Gastroesophageal sphincter (tissue), 3 donors: ENCODE results near the gene NLGN4X.

ENCODE experiments used
- EP300 ChIP-seq: sonication (generic); formaldehyde crosslinking; IDR thresholded peaks from one replicate; pipeline ENCODE4 v1.6.1; 2017; ENCODE audit warnings: antibody characterized with exemption, mild to moderate bottlenecking
- POLR2A ChIP-seq, 2 donors: fragments of 450-650 bp; IDR thresholded peaks; one replicate each; pipeline ENCODE4 v1.6.1; 2017; ENCODE audit warnings: antibody characterized with exemption in 2 of 2, mild to moderate bottlenecking in 2 of 2, moderate library complexity in 1 of 2
- TF ChIP-seq, protein P1 (sequence below), 4 experiments: fragments of 200-600 bp in 2 of 4; fragments of 450-650 bp in 2 of 4; sonication (generic) in 1 of 4; IDR thresholded peaks; one replicate each; pipeline ENCODE4 v1.5.1; 2017 to 2019; ENCODE audit warnings: antibody characterized with exemption in 4 of 4, mild to moderate bottlenecking in 2 of 4, moderate library complexity in 2 of 4

- TF ChIP-seq, protein P1, sequence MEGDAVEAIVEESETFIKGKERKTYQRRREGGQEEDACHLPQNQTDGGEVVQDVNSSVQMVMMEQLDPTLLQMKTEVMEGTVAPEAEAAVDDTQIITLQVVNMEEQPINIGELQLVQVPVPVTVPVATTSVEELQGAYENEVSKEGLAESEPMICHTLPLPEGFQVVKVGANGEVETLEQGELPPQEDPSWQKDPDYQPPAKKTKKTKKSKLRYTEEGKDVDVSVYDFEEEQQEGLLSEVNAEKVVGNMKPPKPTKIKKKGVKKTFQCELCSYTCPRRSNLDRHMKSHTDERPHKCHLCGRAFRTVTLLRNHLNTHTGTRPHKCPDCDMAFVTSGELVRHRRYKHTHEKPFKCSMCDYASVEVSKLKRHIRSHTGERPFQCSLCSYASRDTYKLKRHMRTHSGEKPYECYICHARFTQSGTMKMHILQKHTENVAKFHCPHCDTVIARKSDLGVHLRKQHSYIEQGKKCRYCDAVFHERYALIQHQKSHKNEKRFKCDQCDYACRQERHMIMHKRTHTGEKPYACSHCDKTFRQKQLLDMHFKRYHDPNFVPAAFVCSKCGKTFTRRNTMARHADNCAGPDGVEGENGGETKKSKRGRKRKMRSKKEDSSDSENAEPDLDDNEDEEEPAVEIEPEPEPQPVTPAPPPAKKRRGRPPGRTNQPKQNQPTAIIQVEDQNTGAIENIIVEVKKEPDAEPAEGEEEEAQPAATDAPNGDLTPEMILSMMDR (IDR thresholded peaks at IDR 0.05) = no peak
- TF ChIP-seq POLR2A (IDR thresholded peaks at IDR 0.05) (no peak), EP300 (no peak)
These were observed 58.2 kb downstream of the NLGN4X start for GRCh38 chrX:6170424-6170823.
